Measurements from ENCODE around the gene LYRM2. TPM values are rescaled to one million over a fixed set of nuclear protein-coding genes. Genes with fewer than 3 reads are reported as not detected.
A peak's percentile ranks its signal among the peaks of the same experiment; 100 is the strongest.
"Not testable (repeated sequence)": the region's sequence is repeated elsewhere in the genome, so short reads cannot be mapped to it uniquely, and the experiment has no call there.

The LYRM2 gene
- total RNA-seq, 1 experiment from 2014 or later, result 36.8 TPM

DNA sequence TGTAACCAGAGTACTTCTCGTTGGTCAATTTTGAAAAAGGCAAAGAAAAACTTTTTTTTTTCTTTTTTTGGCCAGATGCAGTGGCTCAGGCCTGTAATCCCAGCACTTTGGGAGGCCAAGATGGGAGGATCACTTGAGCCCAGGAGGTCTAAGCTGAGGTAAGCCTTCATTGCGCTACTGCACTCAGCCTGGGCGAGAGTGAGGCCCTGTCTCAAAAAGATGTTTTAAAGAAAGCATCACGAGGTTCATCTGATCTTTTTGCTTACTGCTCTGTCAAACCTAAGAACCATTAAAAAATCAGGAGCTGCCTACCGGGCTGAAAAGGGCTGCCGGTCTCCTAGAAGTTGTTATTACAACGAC lies 607 bp downstream of the LYRM2 start:
- DNase-seq, result no peak

DNA sequence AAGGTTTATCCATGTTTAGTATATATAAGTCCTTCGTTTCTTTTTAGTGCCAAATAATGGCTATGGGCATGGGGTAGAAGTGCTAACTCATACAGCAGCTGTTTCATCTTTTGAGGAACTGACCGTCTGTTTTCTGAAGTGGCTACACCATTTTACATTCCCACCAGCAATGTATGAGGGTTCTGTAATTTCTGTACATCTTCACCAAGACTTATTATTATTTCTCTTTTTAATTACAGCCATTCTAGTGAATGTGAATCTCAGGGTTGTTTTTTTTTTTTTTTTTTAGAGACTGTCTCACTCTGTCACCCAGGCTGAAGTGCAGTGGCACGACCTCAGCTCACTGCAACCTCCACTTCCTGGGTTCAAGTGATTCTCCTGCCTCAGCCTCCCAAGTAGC lies 2.1 kb downstream of the LYRM2 start:
- H3K4me3 Mint-ChIP-seq (ENCODE audit: low read depth, unreplicated experiment); intact Hi-C loops (cut with micrococcal nuclease; ENCODE audit: unreplicated experiment); BruUV-seq (replicated peaks); H3K27me3 Mint-ChIP-seq (ENCODE audit: unreplicated experiment); H3K27ac Mint-ChIP-seq (ENCODE audit: unreplicated experiment); H3K9me3 Mint-ChIP-seq (ENCODE audit: low read depth, unreplicated experiment); DNase-seq: not testable (repeated sequence)
- H3K36me3 Mint-ChIP-seq (ENCODE audit: insufficient read depth, unreplicated experiment), result peaks cover 51% of the 10 kb centered on the region
- peaks cover 16% of the 10 kb centered on the region for H3K4me1 Mint-ChIP-seq (ENCODE audit: low read depth, unreplicated experiment)
- CTCF ChIA-PET, result interaction anchor here (0.7 kb wide), 2 partner anchors 26 to 173 kb away, joined by 5 to 6 read pairs; no protein-coding TSS in a partner anchor

More for the DNA sequence above, 607 bp downstream of the LYRM2 start:
- no peaks in the 10 kb centered on the region for H3K9me3 Mint-ChIP-seq (ENCODE audit: low read depth, unreplicated experiment)
- TF ChIP-seq, protein P1, sequence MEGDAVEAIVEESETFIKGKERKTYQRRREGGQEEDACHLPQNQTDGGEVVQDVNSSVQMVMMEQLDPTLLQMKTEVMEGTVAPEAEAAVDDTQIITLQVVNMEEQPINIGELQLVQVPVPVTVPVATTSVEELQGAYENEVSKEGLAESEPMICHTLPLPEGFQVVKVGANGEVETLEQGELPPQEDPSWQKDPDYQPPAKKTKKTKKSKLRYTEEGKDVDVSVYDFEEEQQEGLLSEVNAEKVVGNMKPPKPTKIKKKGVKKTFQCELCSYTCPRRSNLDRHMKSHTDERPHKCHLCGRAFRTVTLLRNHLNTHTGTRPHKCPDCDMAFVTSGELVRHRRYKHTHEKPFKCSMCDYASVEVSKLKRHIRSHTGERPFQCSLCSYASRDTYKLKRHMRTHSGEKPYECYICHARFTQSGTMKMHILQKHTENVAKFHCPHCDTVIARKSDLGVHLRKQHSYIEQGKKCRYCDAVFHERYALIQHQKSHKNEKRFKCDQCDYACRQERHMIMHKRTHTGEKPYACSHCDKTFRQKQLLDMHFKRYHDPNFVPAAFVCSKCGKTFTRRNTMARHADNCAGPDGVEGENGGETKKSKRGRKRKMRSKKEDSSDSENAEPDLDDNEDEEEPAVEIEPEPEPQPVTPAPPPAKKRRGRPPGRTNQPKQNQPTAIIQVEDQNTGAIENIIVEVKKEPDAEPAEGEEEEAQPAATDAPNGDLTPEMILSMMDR (IDR thresholded peaks at IDR 0.05; ENCODE audit: unreplicated experiment), result no peak
- H3K27me3 Mint-ChIP-seq (ENCODE audit: unreplicated experiment), result no peaks in the 10 kb centered on the region
- H3K36me3 Mint-ChIP-seq (ENCODE audit: insufficient read depth, unreplicated experiment), result peaks cover 53% of the 10 kb centered on the region
- peak overlapping the region; percentile 84 for H3K4me3 Mint-ChIP-seq (ENCODE audit: low read depth, unreplicated experiment)
- CTCF ChIA-PET, result interaction anchor here (1.2 kb wide), 1 partner anchor 37 kb away, joined by 3 read pairs; no protein-coding TSS in a partner anchor
- H3K4me1 Mint-ChIP-seq (ENCODE audit: low read depth, unreplicated experiment), result peaks cover 16% of the 10 kb centered on the region
- no TSS peak for BruUV-seq (replicated peaks)
- intact Hi-C loops (cut with micrococcal nuclease; ENCODE audit: unreplicated experiment), result no loop called here
- peak overlapping the region; percentile 90 for H3K27ac Mint-ChIP-seq (ENCODE audit: unreplicated experiment)

DNA sequence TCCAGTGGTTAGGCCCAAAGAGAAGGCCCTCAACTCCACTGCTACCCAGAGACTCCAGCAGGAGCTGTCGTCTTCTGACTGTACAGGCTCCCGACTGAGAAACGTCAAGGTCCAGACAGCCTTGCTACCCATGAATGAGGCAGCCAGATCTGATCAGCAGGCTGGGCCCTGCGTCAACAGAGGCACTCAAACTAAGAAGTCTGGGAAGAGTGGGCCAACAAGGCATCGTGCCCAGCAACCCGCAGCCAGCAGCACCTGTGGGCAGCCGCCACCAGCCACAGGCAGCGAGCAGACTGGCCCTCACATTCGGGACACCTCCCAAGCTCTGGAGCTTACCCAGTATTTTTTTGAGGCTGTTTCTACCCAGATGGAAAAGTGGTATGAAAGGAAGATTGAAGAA lies 8.1 kb downstream of the LYRM2 start:
- intact Hi-C loops (cut with micrococcal nuclease; ENCODE audit: unreplicated experiment), result no loop called here
- TF ChIP-seq, protein P1 (IDR thresholded peaks at IDR 0.05; ENCODE audit: unreplicated experiment), result no peak
- no peaks in the 10 kb centered on the region for H3K27me3 Mint-ChIP-seq (ENCODE audit: unreplicated experiment)
- no peaks in the 10 kb centered on the region for H3K9me3 Mint-ChIP-seq (ENCODE audit: low read depth, unreplicated experiment)
- H3K36me3 Mint-ChIP-seq (ENCODE audit: insufficient read depth, unreplicated experiment), result peaks cover 5% of the 10 kb centered on the region
- H3K4me3 Mint-ChIP-seq (ENCODE audit: low read depth, unreplicated experiment), result no peak overlapping the region
- no TSS peak for BruUV-seq (replicated peaks)
- no peak overlapping the region for H3K27ac Mint-ChIP-seq (ENCODE audit: unreplicated experiment)
- CTCF ChIA-PET, result no interaction called here
- no peaks in the 10 kb centered on the region for H3K4me1 Mint-ChIP-seq (ENCODE audit: low read depth, unreplicated experiment)
- no peak for DNase-seq

DNA sequence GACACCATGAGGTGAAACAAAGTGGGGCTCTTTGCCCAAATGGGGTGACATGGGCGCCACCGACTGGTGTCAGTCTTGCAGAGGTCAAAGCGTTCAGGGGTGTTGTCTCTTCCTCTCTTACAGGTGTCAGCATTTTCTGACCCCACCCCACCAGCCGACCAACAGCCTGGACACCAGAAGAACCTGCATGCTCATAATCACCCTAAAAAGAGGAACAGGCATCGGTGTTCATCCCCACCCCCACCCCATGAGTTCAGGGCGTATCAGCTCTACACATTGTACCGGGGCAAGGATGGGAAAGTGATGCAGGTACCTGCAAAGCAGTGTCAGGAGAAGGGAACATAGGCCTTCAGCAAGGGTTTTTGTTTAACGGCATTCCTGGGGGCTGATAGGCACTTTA lies 14.8 kb downstream of the LYRM2 start:
- CTCF ChIA-PET, result no interaction called here
- H3K27me3 Mint-ChIP-seq (ENCODE audit: unreplicated experiment), result no peaks in the 10 kb centered on the region

DNA sequence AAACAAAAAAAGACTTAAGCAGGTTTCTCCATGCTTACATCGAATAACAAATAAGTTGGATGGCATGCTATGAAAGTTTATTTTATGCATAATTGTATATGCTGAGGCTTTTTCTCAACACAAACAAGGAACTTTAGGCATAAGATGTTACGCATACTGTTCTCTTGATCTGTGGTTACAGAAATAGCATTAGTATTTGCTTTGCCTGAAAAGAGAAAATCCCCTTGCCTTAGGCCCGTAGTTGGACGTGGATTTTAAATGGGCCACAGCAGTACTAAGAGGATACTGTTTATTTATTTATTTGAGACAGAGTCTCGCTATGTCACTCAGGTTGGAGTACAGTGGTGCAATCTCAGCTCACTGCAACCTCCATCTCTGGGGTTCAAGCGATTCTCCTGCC lies 19.0 kb downstream of the LYRM2 start:
- Mint-ChIP-seq H3K36me3 (ENCODE audit: insufficient read depth, unreplicated experiment) (no peaks in the 10 kb centered on the region), H3K9me3 (ENCODE audit: low read depth, unreplicated experiment) (no peaks in the 10 kb centered on the region)

More for the DNA sequence above, 14.8 kb downstream of the LYRM2 start:
- intact Hi-C loops (cut with micrococcal nuclease; ENCODE audit: unreplicated experiment), result no loop called here
- Mint-ChIP-seq H3K9me3 (ENCODE audit: low read depth, unreplicated experiment) (no peaks in the 10 kb centered on the region), H3K4me1 (ENCODE audit: low read depth, unreplicated experiment) (no peaks in the 10 kb centered on the region), H3K4me3 (ENCODE audit: low read depth, unreplicated experiment) (no peak overlapping the region), H3K36me3 (ENCODE audit: insufficient read depth, unreplicated experiment) (no peaks in the 10 kb centered on the region), H3K27ac (ENCODE audit: unreplicated experiment) (no peak overlapping the region)
- BruUV-seq (replicated peaks), result no TSS peak
- TF ChIP-seq, protein P1 (IDR thresholded peaks at IDR 0.05; ENCODE audit: unreplicated experiment), result no peak
- DNase-seq, result no peak

More for the DNA sequence above, 19.0 kb downstream of the LYRM2 start:
- TF ChIP-seq, protein P1 (IDR thresholded peaks at IDR 0.05; ENCODE audit: unreplicated experiment), result no peak
- intact Hi-C loops (cut with micrococcal nuclease; ENCODE audit: unreplicated experiment), result no loop called here
- no peak overlapping the region for H3K27ac Mint-ChIP-seq (ENCODE audit: unreplicated experiment)
- BruUV-seq (replicated peaks), result no TSS peak
- DNase-seq, result no peak
- CTCF ChIA-PET, result no interaction called here
- no peak overlapping the region for H3K4me3 Mint-ChIP-seq (ENCODE audit: low read depth, unreplicated experiment)
- H3K4me1 Mint-ChIP-seq (ENCODE audit: low read depth, unreplicated experiment), result no peaks in the 10 kb centered on the region
- no peaks in the 10 kb centered on the region for H3K27me3 Mint-ChIP-seq (ENCODE audit: unreplicated experiment)

All from Calu3 (cell line).